Peyer's patch (tissue), 4 donors: ENCODE results near the gene DVL3.

Experiments used
- CTCF ChIP-seq, 6 experiments: fragments of 450-650 bp in 4 of 6; fragments of 200-600 bp in 2 of 6; sonication (generic) in 1 of 6; IDR thresholded peaks; one replicate each; pipeline ENCODE4 v1.5.1; 2017 to 2019; ENCODE audit warnings: antibody characterized with exemption in 6 of 6, mild to moderate bottlenecking in 3 of 6, moderate library complexity in 1 of 6
- POLR2A ChIP-seq, 2 donors: fragments of 450-650 bp; IDR thresholded peaks; one replicate each; pipeline ENCODE4 v1.5.1; 2017; ENCODE audit warnings: antibody characterized with exemption in 2 of 2, mild to moderate bottlenecking in 2 of 2, moderate library complexity in 2 of 2

DNA sequence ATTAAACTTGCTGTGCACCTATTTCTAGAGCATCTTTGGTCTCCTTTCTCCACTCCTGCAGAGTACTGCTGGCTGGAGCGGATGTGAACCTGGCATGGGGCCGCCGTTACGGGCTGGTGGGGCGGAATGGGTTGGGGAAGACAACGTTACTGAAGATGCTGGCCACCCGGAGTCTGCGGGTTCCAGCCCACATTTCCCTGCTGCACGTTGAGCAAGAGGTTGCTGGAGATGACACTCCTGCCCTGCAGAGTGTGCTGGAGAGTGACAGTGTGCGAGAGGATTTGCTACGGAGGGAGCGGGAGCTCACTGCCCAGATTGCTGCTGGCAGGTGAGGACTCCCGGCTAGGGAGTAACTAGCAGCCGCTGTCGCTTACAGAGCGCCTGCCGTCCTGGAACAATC, 32.9 kb downstream of the DVL3 start:
- TF ChIP-seq CTCF (IDR thresholded peaks at IDR 0.05) (no peak), POLR2A (IDR thresholded peaks at IDR 0.05) (no peak)
